Stimulated activated CD4-positive, alpha-beta T cell treated with anti-CD3 and anti-CD28 coated beads, Interleukin-12 subunit alpha, Interleukin-12 subunit beta, amount 100 ng/mL, for 4 hours (primary cell): Measurements from ENCODE around the gene FBXO21.
A peak's percentile ranks its signal among the peaks of the same experiment; 100 is the strongest.
"Not testable (repeated sequence)": the region's sequence is repeated elsewhere in the genome, so short reads cannot be mapped to it uniquely, and the experiment has no call there.

Experiments
- DNase-seq: peaks from one replicate; pipeline ENCODE4 v3.0.0-alpha.2; 2020

The FBXO21 gene

DNA sequence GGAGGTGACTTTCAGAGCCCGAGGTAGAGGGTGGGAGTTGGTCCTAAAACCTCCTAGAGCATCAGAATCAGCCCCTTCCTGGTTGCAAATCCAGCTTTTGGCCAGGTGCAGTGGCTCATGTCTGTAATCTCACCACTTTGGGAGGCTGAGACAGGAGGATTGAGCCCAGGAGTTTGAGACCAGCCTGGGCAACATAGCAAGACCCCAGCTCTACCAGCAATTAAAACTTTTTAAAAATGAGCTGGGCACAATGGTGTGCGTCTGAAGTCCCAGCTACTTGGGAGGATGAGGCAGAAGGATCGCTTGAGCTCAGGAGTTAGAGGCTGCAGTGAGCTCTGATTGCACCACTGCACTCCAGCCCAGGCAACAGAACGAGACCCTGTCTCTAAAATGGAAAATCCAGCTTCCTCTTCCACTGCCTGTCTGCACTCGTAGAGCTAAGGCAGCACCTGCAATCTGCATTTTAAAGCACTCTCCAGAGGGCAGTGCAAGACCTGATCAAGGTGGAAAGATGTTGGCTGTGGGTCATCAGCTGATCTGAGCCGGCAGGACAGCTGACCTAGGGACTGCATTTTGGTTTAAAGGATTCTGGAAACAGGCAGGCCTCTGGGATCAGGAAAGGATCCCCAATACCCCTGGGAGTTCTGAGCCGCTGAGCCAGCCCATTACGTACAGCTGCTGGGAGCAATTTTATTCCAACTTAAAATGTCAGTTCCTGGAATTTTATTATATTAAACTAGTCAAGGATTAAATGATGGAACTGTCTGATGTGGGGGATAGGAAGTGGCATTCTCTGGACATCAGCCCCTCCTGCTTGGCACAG is 89.2 kb downstream of the FBXO21 start:
- no peak for DNase-seq

DNA sequence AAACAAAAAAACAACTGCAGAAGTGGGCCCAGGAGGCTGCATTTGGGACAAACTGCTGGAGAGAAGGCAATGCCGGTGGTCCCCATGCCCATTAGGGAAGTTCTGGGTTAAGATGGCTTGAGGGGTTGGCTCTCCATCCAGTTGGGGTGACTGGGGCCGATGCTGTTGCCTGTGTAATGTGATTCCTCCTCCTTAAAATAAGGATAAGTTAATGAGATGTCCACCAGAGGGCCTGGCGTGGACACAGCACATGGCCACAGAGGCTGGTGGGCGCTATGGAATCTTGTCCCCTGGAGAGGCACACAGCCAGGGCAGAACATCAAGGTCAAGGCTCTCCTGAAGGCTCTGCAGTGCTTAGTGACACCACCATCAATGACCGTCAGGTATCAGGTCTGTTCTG is 90.0 kb downstream of the FBXO21 start:
- no peak for DNase-seq

DNA sequence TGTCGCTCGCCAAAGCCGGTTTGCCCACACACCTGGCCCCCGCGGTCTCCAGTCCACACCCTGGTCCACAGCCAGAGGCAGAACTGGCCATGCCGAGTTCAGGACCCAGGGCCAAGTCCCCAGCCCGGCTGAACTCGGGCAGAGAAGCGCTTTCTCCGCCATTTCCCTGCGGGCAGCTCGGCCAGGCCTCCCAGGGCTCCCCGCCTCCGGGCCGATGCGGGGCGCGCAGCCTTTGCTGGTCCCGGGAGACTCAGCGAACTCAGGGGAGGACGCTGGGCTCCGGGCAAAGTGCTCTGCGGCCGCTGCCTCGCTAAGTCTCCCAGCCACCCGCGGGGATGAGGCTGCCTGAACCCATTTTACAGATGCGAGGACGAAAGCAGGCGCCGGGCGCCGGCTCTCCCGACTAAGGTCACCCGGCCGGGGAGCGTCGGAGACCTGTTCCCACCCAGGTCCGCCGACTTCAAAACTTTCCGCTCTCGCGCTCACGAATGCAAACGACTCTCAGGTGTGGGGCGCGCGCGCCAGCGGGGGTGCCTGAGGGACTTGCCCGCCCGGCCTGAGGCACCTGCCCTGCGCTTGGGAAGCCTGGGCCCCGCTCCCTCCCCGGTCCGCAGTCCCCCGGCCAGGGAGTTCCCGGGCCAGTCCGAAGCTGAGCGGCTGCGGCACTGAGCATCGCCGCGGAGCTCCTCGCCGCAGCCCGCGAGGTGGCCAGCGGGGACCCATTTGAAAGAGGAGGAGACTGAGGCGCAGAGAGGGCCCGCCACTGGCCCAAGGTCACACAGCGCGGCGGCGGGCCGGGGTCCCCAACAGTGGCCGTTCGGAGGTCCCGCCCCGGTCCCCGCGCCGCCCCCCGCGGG is 91.7 kb downstream of the FBXO21 start:
- DNase-seq, result peak; percentile 30

DNA sequence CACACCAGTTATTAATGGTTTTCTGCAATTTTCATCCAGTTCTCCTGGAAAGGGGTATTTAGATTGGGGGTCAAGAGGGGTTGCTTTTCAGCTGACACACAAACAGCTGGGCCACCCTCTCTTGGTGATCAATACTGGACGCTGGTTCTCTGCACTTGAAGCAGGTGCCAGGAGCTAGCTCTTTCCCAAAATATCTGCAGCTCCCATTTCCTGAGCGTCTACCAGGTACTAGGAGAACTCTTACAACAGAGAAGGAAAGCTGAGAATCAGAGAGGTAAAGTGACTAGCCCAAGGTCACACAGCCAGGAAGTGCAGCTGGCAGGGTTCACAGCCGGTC is 92.3 kb downstream of the FBXO21 start:
- DNase-seq, result no peak

DNA sequence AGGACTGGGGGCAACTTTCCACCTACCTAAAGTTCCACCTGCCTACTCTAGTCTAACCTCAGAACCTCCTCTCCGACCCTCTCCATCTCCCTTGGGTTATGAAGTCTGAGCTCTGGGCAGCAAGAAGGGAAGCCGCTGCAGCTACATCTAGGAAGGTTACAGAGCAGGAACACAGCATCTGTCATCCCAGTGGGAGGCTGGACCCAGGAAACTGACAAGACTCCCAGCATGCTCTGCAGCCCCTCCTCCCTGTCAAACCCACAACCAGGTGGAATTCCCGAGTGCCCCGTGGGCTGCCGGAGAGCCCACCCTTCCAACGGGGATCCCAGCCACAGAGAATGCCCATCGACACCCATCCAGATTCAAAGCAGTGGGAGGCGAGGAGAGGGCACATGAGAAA is 93.1 kb downstream of the FBXO21 start:
- no peak for DNase-seq

DNA sequence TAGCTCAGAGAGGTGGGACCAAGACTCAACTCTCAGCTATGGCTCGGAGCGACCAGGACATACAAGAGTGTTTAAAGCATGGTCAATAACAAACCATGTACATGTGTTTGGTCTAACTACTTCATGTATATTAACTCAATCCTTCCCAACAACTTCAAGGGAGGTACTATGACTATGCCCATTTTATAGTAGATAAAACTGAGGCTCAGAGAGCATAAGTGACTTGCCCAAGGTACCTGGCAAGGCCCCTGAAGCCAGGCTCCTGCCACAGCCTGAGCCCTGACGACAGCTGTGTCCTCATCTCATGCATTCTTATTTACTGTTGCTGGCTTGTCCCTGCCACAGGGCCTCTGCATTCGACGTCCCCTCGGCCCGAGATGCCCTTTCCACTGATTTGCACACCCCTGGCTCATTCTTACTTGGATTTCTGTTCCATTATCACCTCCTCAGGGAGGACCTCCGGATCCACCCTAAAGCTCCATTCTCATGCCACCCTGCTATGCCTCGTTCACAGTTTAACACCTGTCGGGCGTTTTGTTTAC is 93.7 kb downstream of the FBXO21 start:
- DNase-seq, result no peak

DNA sequence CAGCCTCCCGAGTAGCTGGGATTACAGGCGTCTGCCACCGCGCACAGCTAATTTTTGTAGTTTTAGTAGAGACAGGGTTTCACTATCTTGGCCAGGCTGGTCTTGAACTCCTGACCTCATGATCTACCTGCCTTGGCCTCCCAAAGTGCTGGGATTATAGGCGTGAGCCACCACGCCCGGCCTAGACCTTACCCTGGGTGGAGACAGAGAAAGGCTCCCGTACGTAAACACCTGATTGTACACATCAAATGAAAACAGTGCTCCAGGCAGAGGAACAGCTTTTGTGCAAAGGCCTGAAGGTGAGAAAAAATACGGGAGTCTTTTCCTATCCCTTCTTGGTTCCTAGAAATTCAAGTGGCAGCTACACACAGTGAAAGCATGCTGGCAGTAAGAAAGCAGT is 95.1 kb downstream of the FBXO21 start:
- not testable (repeated sequence) for DNase-seq

DNA sequence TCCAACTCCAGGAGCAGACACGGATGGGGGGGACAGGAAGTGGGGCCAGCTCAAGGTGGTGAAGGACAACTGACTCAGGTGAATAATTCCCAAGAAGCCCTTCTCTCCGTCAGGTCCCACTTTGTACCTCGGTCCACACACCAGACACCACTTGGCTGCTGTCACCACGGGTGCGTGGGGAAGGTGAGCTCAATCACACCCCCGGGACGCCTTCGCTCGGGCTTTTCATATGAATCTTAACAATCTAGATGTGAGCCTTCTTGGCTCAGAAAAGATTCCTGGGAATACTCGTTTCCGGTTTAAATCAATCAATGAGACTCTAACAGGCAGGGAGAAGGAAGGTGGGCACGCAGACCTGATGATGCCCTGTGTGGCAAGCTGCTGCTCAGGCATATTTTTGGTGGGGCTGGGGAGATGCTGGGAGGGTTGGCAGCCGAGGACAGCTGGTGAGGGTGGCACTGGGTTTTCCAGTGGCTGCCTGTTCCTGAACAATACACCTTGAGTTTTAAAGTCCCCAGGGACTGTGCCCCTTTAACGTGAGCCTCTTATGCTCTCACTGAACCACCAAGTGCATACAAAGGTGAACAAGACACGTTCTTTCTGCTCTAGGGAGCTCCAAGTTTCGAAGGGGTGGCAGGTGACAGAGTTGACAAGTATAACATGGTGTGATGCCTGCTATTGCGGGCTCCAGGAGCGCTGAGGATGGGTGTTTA is 96.2 kb downstream of the FBXO21 start:
- no peak for DNase-seq

DNA sequence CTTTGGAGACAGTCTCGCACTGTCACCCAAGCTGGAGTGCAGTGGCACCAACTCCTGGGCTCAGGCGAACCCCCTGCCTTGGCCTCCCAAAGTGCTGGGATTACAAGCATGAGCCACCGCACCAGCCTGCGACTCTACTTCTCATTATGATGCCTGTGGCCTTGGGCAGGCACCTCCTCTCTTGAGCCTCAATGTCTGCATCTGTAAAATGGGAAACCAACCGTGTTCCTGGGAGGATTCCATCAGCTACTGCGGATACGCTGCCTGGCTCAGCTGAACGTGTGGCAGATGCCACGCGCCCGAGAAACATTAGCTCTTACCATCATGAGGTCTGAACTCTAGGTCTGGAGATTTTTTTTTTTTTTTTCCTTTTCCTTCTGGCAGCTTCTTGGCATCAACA is 96.8 kb downstream of the FBXO21 start:
- no peak for DNase-seq

DNA sequence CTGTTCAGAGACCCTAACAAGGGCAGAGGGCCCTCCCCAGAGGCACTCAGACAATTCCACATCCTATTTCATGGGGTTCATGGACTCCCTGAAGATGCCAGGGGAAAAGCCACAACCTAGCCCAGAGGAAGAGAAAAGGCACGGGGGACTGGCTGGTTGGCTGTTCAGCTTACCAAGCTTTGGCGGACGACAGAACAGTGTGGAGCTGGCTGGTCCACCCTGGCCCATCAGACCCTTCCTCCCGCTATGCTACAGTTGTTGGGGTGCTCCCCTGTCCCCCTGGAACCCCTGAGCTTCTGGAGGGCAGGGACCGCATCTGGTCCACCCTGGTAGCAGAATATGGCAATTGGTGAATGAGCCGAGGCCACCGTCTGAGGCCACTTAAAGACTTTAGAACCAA is 97.4 kb downstream of the FBXO21 start:
- DNase-seq, result no peak

DNA sequence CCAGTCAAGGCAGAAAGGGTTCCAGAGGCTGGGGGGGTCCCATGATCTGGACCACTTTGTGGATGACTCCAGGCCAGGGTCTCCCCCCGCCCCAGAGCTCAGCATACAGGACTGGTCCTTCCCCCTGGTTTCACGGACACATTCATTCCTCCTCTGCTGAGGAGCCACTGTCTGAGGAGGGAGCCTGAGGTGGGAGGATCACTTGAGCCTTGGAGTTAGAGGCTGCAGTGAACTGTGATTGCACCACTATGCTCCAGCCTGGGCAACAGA is 97.8 kb downstream of the FBXO21 start:
- no peak for DNase-seq
